Keratinocyte (primary cell): Measurements from ENCODE around the gene NT5DC4. TPM values are rescaled to one million over a fixed set of nuclear protein-coding genes. Genes with fewer than 3 reads are reported as not detected.

ENCODE experiments used
- DNase-seq: peaks from one replicate; pipeline ENCODE4 v3.0.0-alpha.2; 2011; ENCODE audit warnings: low read depth, missing footprints, low spot score
- FAIRE-seq: peaks from 2 replicates; lab custom pipeline; 2011; peaks lifted over from hg19 to GRCh38; lab: Jason Lieb, UNC
- H2AFZ ChIP-seq: 2 replicates; pipeline ENCODE4 v1.6.0; 2012; ENCODE audit warnings: low read length, control low read depth, inconsistent platforms; ENCODE audit not compliant: control insufficient read depth
- H3K27ac ChIP-seq: 2 replicates; pipeline ENCODE4 v1.5.1; 2011; ENCODE audit warnings: low read length; ENCODE audit not compliant: control insufficient read depth, insufficient read depth
- H3K27me3 ChIP-seq: 3 replicates; pipeline ENCODE4 v1.6.0; 2011; ENCODE audit warnings: low read length; ENCODE audit not compliant: control insufficient read depth, insufficient read depth; ENCODE audit errors: extremely low read depth
- H3K36me3 ChIP-seq, 2 experiments: 2 replicates in 1 of 2; 3 replicates in 1 of 2; pipeline ENCODE4 v1.5.1; 2011; ENCODE audit warnings: low read length in 2 of 2, mild to moderate bottlenecking in 1 of 2; ENCODE audit not compliant: control insufficient read depth in 2 of 2, insufficient read depth in 2 of 2; ENCODE audit errors: extremely low read depth in 1 of 2
- H3K4me1 ChIP-seq: 3 replicates; pipeline ENCODE4 v1.5.1; 2011; ENCODE audit warnings: low read length; ENCODE audit not compliant: control insufficient read depth, insufficient read depth; ENCODE audit errors: extremely low read depth
- H3K4me2 ChIP-seq: 3 replicates; pipeline ENCODE4 v1.6.0; 2011; ENCODE audit warnings: low read depth, low read length; ENCODE audit not compliant: control insufficient read depth, insufficient read depth; ENCODE audit errors: extremely low read depth
- H3K4me3 ChIP-seq, 3 experiments: fragments of 200-600 bp in 1 of 3; sonication (generic) in 1 of 3; 2 replicates in 2 of 3; 3 replicates in 1 of 3; pipeline ENCODE4 v1.5.1; 2011 to 2016; ENCODE audit warnings: low read length in 3 of 3, mild to moderate bottlenecking in 3 of 3, control low read depth in 2 of 3, inconsistent platforms in 1 of 3, low read depth in 1 of 3, mixed read lengths in 1 of 3, mixed run types in 1 of 3, moderate library complexity in 1 of 3; ENCODE audit not compliant: control insufficient read depth in 2 of 3, insufficient read depth in 2 of 3; ENCODE audit errors: extremely low read depth in 1 of 3
- H3K79me2 ChIP-seq: 2 replicates; pipeline ENCODE4 v1.6.0; 2012; ENCODE audit warnings: low read length; ENCODE audit not compliant: control insufficient read depth, insufficient read depth
- H3K9ac ChIP-seq: 3 replicates; pipeline ENCODE4 v1.6.0; 2011; ENCODE audit warnings: low read length; ENCODE audit not compliant: control insufficient read depth, insufficient read depth; ENCODE audit errors: extremely low read depth
- H3K9me1 ChIP-seq: 3 replicates; pipeline ENCODE4 v1.6.0; 2011; ENCODE audit warnings: low read length; ENCODE audit not compliant: control insufficient read depth, insufficient read depth; ENCODE audit errors: extremely low read depth
- H3K9me3 ChIP-seq: 2 replicates; pipeline ENCODE4 v1.5.1; 2012; ENCODE audit warnings: low read depth, low read length; ENCODE audit not compliant: control insufficient read depth
- H4K20me1 ChIP-seq: 3 replicates; pipeline ENCODE4 v1.6.0; 2011; ENCODE audit warnings: low read length; ENCODE audit not compliant: control insufficient read depth, insufficient read depth; ENCODE audit errors: extremely low read depth
- CTCF ChIP-seq, 3 experiments: IDR thresholded peaks in 1 of 3; conservative IDR thresholded peaks in 1 of 3; optimal IDR thresholded peaks in 1 of 3; 2 replicates in 2 of 3; 3 replicates in 1 of 3; pipeline versions ENCODE3 to v1.5.1; 2011; ENCODE audit warnings: low read length in 3 of 3, mild to moderate bottlenecking in 3 of 3, moderate library complexity in 2 of 3, control low read depth in 1 of 3, inconsistent platforms in 1 of 3; ENCODE audit not compliant: insufficient read depth in 2 of 3; ENCODE audit errors: extremely low read depth in 1 of 3
- EZH2 ChIP-seq: IDR thresholded peaks from one replicate; pipeline ENCODE4 v1.6.1; 2012; ENCODE audit warnings: inconsistent platforms, mild to moderate bottlenecking, low read length, moderate library complexity
- dilution Hi-C: fragments of 300-500 bp; cut with MboI; formaldehyde crosslinking; loops from one replicate; pipeline ENCODE4 v1.7.0; 2020; ENCODE audit warnings: low sequenced_read_pairs; ENCODE audit not compliant: extremely low pct_ligation_motif_present
- polyA plus RNA-seq, 5 experiments: library from polyadenylated mRNA; depleted of rRNA in 3 of 5; stranded (reverse) in 3 of 5; stranded (forward) in 1 of 5; unstranded in 1 of 5; fragments of >200 nt; gene quantifications; 1 replicate in 1 of 5; 2 replicates in 3 of 5; 3 replicates in 1 of 5; pipeline versions ENCODE4 v1.2.1 to v1.2.3, GENCODE V29; 2011 to 2012; ENCODE audit warnings: missing spikeins in 2 of 5, low read depth in 1 of 5, low replicate concordance in 1 of 5

NT5DC4 gene
- polyA plus RNA-seq, 1 donor (not counting 4 experiments of a cell fraction or from before 2014, with no cell fraction given): 1.00 TPM

- Histone ChIP-seq H3K27ac (no peak overlapping the region), H3K27me3 (no peaks in the 10 kb centered on the region), H4K20me1 (no peaks in the 10 kb centered on the region), H3K4me2 (peak overlapping the region; percentile 14), H2AFZ (no peak overlapping the region), H3K9me1 (no peaks in the 10 kb centered on the region), H3K36me3 (no peaks in the 10 kb centered on the region), H3K4me1 (peaks cover 12% of the 10 kb centered on the region), H3K9ac (no peak overlapping the region), H3K79me2 (peaks cover 16% of the 10 kb centered on the region), H3K4me3 (no peak overlapping the region), H3K9me3 (no peaks in the 10 kb centered on the region)
- FAIRE-seq (no peak), DNase-seq (no peak)
- TF ChIP-seq EZH2: no peak
- TF ChIP-seq CTCF (optimal IDR thresholded peaks at IDR 0.05 in 1 of 3, IDR thresholded peaks at IDR 0.05 in 1 of 3, conservative IDR thresholded peaks at IDR 0.05 in 1 of 3; ENCODE audit: extremely low read depth in 1 of 3, insufficient read depth in 2 of 3, low read length in 3 of 3): no peak
- dilution Hi-C loops: no loop called here
Observed at GRCh38 chr2:112767693-112768330, 47.0 kb downstream of the NT5DC4 start.

GRCh38 chr2:112768432-112768831 is 47.6 kb downstream of the NT5DC4 start:
- Histone ChIP-seq H3K79me2 (peaks cover 9% of the 10 kb centered on the region), H3K36me3 (no peaks in the 10 kb centered on the region), H3K27me3 (no peaks in the 10 kb centered on the region), H3K27ac (no peak overlapping the region), H3K9ac (no peak overlapping the region), H3K9me3 (no peaks in the 10 kb centered on the region), H3K9me1 (no peaks in the 10 kb centered on the region), H4K20me1 (no peaks in the 10 kb centered on the region), H2AFZ (no peak overlapping the region), H3K4me2 (no peak overlapping the region), H3K4me3 (no peak overlapping the region), H3K4me1 (peaks cover 6% of the 10 kb centered on the region)
- dilution Hi-C loops: no loop called here
- TF ChIP-seq EZH2 (no peak), CTCF (optimal IDR thresholded peaks at IDR 0.05 in 1 of 3, IDR thresholded peaks at IDR 0.05 in 1 of 3, conservative IDR thresholded peaks at IDR 0.05 in 1 of 3; ENCODE audit: extremely low read depth in 1 of 3, insufficient read depth in 2 of 3, low read length in 3 of 3) (peak in 1 of 3 experiments; percentile 26)
- DNase-seq: peak; percentile 13
- FAIRE-seq: no peak
